ELR (cell line): ENCODE measurements around the gene MTHFD2L.

Experiments used
- DNase-seq: peaks from one replicate; pipeline ENCODE4 v3.0.0-alpha.2; 2015; ENCODE audit warnings: low read depth

MTHFD2L gene

DNA sequence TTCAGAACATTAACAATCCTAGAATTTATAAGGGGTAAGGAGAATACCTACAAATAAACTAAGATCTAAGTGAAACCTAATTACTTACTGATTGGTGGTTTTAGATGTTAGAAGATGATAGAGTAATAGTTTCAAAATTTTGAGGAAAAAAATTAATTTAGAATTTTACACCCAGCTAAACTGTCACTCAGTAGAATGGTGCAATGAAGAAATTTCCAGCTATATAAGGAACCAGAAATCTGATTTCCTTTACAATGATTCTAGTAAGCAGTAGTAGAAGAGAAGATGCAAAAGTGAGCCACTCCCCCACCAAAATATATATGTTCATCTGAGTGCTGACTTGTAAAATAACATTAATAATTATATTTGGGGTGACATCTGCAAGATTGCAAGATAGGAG, 95.0 kb downstream of the MTHFD2L start:
- DNase-seq = no peak

DNA sequence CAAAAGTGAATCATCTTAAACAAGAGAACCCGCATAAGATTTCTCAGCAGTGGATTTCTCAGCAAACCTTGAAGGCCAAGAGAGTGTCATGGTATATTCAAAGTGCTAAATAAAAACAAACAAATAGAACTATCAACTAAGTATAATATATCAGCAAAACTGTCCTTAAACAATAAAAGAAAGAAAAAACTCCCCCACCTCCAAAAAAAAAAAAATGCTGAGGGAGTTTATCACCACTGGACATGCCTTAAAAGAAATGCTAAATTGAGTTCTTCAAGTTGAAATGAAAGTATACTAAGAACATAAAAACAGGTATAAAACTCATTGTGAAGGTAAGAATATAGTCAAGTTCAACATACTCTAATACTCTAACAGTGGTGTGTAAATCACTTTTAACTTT, 96.5 kb downstream of the MTHFD2L start:
- DNase-seq = no peak

DNA sequence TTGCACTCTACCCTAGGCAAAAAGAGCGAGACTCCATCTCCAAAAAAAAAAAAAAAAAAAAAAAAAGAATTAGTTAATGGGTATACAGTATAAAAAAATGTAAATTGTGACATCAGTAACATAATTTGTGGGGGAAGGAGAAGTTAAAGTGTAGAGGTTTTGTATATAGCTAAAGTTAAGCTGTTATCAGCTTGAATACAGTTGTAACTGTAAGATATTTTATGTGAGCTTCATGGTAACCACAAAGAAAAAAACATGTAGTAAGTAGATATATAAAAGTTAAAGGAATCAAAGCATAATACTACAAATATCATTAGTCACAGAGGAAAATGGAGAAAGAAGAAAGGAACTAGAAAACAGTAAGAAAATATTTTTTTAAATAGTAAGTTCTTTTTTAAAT, 97.2 kb downstream of the MTHFD2L start:
- no peak for DNase-seq

- no peak for DNase-seq
These were observed 101.0 kb downstream of the MTHFD2L start for GRCh38 chr4:74258963-74259362.

DNA sequence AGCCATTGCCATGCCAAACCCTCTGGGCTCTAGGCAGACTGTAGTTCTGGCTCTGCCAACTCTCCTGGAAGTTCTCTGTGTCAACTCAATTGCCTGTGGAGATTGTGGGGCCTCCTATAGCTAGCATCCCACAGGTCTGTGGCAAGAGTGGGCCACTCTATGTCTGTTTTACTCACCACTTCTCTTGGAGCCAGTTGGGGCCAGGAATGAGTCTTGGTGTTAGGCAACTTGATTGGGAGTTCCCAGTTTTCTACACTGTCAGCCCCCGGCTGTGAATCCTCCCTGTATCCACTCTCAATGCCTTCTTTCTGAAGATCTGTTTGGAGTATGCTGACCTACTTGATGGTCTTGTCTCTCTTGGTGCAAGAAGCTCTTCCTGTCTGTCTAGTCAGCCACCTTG, 102.1 kb downstream of the MTHFD2L start:
- no peak for DNase-seq

GRCh38 chr4:74262522-74262921, 104.6 kb downstream of the MTHFD2L start:
- no peak for DNase-seq

DNA sequence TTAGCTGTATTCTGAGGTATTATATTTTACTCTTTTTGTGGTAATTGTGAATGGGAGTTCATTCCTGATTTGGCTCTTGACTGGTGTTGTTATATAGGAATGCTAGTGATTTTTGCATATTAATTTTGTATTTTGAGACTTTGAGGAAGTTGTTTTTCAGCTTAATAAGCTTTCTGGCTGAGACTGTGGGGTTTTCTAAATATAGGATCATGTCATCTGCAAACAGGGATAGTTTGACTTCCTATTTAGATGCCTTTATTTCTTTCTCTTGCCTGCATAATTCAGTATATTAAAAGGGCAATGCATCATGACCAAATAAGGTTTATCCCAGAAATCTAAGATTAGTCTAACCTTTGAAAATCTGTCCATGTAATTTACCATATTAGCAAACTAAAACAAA, 105.6 kb downstream of the MTHFD2L start:
- no peak for DNase-seq

DNA sequence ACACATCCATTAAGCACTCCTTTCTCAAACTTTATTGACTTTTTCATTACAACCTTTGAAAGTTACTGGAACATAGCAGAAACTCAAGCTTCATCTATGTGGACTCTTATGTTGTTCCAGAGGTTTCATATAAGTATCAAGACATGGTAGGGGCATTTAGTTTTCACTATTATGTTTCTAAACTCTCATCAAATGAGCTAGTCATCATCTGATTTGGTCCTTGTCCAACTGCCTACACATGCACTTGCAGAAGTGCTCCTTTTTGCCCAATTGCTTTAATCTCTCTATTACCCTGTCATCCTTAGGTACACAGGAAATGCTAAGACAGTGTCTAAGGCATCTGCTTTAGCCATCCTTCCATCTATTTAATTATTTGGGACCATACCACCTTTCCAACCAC, 108.2 kb downstream of the MTHFD2L start:
- no peak for DNase-seq

- peak; percentile 73 for DNase-seq
These were observed 110.2 kb downstream of the MTHFD2L start for GRCh38 chr4:74267998-74268606.

GRCh38 chr4:74268643-74269042, 110.7 kb downstream of the MTHFD2L start:
- DNase-seq = no peak

GRCh38 chr4:74278490-74278889, 120.6 kb downstream of the MTHFD2L start:
- no peak for DNase-seq

- no peak for DNase-seq
These were observed 121.8 kb downstream of the MTHFD2L start for GRCh38 chr4:74279716-74280115.

DNA sequence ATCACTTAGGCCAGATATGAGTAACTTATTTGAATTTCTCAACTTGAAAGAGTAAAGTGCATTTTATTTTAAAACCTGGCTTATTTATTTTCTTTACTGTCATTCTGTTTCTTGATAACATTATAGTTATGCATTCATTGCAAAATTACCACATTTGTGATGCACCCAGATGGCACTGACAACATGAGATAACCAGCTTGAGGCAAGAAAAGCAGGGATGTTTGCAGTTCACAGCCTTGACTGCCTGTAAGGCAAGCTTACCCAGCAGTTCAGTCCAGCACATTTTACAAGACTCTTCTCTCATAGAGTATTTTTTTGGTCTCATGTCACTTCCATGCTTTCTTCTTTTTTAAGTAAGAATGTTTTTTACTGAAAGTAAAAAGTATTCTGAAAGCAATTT, 125.0 kb downstream of the MTHFD2L start:
- peak; percentile 1 for DNase-seq

- peak; percentile 82 for DNase-seq
These were observed 125.7 kb downstream of the MTHFD2L start for GRCh38 chr4:74283614-74284013.

- DNase-seq = peak; percentile 87
These were observed 126.1 kb downstream of the MTHFD2L start for GRCh38 chr4:74284053-74284452.

GRCh38 chr4:74287164-74287563, 129.2 kb downstream of the MTHFD2L start:
- no peak for DNase-seq

- no peak for DNase-seq
These were observed 129.9 kb downstream of the MTHFD2L start for GRCh38 chr4:74287791-74288190.

GRCh38 chr4:74291471-74291870, 133.6 kb downstream of the MTHFD2L start:
- no peak for DNase-seq

DNA sequence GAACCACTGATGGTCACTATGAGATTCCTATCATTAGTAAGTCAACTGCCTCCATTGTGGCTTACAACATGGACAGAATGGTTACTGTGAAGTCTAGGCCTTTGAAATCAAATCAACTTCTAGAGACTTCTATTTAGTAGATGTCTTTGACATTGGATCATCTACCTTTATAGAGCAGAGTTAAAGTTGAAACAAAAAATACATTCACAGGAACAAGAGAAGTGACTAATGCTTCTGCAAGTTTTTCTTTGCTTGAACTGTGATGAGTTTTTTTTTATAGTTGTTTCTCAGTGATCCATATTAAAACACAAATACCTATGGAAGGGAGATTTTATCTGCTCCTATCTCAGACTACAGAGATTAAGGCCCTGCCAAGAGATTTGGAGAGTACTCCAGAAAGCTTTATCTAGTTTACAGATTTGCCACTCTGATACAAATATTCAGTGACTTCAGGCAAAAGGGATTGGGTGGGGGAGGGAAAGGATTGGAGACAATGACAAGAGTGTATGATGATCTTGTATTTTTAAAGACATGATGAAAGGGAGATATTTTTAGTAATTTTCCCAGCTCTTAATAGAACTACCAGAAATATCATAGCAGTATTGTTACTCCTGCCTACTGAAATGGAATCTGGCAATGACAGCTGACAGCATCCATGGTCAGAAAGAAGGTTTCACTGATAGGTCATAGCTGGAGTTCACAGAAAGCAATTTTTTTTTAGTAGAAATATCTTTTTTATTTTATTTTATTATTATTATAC, 134.4 kb downstream of the MTHFD2L start:
- no peak for DNase-seq

GRCh38 chr4:74293558-74293957, 135.6 kb downstream of the MTHFD2L start:
- no peak for DNase-seq

DNA sequence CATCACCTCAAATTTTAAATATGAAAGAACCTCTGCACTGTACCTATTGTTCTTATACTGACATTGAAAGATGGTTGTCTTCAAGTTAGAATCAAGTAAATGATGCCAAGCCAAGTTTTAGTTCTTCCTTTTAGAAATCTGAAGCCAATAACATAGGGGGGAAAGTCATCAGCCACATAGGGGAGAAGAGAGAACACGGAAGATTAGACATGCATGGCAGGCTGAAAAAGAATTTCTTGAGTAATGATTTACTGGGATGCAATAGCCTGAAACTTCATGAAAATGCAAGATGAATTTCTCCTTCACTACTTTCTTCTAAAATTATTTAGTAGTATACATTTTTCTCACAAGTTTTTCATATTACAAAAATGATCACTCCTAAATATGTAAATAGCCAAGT, 136.8 kb downstream of the MTHFD2L start:
- no peak for DNase-seq

GRCh38 chr4:74297539-74297938, 139.6 kb downstream of the MTHFD2L start:
- DNase-seq = no peak

DNA sequence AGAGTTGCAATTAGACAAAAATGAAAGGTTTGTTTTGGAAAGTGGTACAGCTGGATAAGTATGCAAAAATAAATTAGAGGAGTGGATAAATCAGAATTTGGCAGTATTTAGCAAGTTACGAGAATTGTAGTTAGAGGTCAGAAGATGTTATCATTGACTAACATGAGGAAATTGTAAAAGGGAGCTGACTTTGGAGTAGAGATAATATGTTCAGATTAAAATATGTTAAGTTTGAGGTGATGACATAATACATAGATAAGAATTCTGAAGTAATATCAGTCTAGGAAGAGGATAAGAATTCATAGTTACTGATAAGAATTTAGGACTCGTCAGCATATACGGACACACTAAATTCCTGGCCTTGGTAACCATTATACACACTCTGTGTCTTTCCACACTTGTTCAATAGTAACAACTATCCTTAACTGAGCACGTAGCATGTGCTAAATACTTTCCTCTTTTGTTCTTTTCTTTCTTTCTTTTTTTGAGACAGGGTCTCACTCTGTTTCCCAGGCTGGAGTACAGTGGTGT, 146.2 kb downstream of the MTHFD2L start:
- no peak for DNase-seq

DNA sequence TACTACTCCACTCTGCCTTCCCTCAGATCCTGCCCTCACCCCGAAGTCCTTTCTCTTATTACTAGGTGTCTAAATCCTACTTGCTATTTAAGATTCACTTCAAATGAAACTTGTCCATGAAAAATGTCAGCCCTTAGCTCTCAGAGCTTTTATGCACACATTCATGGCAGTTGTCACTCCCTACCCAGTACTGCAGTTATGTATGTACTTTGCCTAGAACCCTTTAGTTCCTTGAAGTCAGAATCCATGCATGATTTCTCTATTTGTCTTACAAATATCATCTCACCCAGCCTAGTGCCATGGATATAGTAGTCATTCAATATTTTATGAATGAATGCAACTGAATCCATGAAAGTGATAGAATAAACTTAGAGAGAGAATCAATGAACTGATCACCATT, 147.1 kb downstream of the MTHFD2L start:
- no peak for DNase-seq
